Thyroid gland (tissue), 4 donors: ENCODE results near the gene ZNF438.

Experiments used
- POLR2A ChIP-seq, 2 donors: fragments of 450-650 bp; IDR thresholded peaks; one replicate each; pipeline ENCODE4 v1.6.1; 2017; ENCODE audit warnings: antibody characterized with exemption in 2 of 2, mild to moderate bottlenecking in 2 of 2, moderate library complexity in 1 of 2
- TF ChIP-seq, protein P1 (sequence below), 6 experiments: fragments of 200-600 bp in 3 of 6; fragments of 450-650 bp in 3 of 6; sonication (generic) in 3 of 6; IDR thresholded peaks; one replicate each; pipeline ENCODE4 v1.5.1; 2016 to 2019; ENCODE audit warnings: antibody characterized with exemption in 6 of 6, mild to moderate bottlenecking in 2 of 6, inconsistent platforms in 1 of 6, moderate library complexity in 1 of 6

DNA sequence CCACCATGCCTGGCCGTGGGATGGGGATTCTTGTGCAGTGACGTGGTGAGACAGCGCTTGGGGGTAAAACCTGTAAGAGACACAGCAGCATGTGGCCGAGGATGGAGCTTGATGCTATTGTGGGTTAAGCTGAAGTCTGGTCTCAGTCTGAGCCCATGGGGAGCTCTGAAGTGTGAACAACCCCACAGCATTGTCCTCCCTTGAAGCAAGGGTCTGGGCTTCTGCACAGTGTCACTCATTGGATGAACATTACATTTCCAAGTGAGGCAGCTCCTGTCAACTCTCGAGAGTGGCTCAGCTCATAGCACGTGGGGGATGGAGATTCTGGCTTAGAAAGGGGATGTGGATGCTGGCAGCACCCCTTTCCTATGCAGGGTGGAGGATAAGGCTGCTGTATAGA lies 32.2 kb upstream of the ZNF438 start:
- TF ChIP-seq POLR2A (IDR thresholded peaks at IDR 0.05): no peak
- TF ChIP-seq, protein P1, sequence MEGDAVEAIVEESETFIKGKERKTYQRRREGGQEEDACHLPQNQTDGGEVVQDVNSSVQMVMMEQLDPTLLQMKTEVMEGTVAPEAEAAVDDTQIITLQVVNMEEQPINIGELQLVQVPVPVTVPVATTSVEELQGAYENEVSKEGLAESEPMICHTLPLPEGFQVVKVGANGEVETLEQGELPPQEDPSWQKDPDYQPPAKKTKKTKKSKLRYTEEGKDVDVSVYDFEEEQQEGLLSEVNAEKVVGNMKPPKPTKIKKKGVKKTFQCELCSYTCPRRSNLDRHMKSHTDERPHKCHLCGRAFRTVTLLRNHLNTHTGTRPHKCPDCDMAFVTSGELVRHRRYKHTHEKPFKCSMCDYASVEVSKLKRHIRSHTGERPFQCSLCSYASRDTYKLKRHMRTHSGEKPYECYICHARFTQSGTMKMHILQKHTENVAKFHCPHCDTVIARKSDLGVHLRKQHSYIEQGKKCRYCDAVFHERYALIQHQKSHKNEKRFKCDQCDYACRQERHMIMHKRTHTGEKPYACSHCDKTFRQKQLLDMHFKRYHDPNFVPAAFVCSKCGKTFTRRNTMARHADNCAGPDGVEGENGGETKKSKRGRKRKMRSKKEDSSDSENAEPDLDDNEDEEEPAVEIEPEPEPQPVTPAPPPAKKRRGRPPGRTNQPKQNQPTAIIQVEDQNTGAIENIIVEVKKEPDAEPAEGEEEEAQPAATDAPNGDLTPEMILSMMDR (IDR thresholded peaks at IDR 0.05): no peak
